ENCODE measurements around the gene RHCE.
"Not testable (repeated sequence)": the region's sequence is repeated elsewhere in the genome, so short reads cannot be mapped to it uniquely, and the experiment has no call there.

RHCE gene

GRCh38 chr1:25432749-25433388 lies 12.2 kb upstream of the RHCE start:
- no peak for DNase-seq (ENCODE audit: low spot score)

GRCh38 chr1:25431955-25432719 lies 11.5 kb upstream of the RHCE start:
- DNase-seq (ENCODE audit: low spot score): no peak

GRCh38 chr1:25430967-25431881 lies 10.6 kb upstream of the RHCE start:
- peak; percentile 72 for DNase-seq (ENCODE audit: low spot score)

GRCh38 chr1:25430073-25430966 lies 9.7 kb upstream of the RHCE start, which contains the start of gene MACO1:
Gene MACO1 (plus strand): TSS chr1:25430897. CDS start chr1:25431099, 202 bp downstream.
- DNase-seq (ENCODE audit: low spot score): peak; percentile 98

GRCh38 chr1:25428475-25429166 lies 8.0 kb upstream of the RHCE start:
- DNase-seq (ENCODE audit: low spot score): no peak

- DNase-seq (ENCODE audit: low spot score): no peak
These were observed 7.1 kb upstream of the RHCE start for GRCh38 chr1:25427696-25428095.

- DNase-seq (ENCODE audit: low spot score): no peak
These were observed 4.8 kb upstream of the RHCE start for GRCh38 chr1:25425098-25426085.

GRCh38 chr1:25423206-25423605 lies 2.6 kb upstream of the RHCE start:
- DNase-seq (ENCODE audit: low spot score): not testable (repeated sequence)

- not testable (repeated sequence) for DNase-seq (ENCODE audit: low spot score)
These were observed 1.3 kb downstream of the RHCE start for GRCh38 chr1:25419339-25419738.

GRCh38 chr1:25417280-25417679 lies 3.3 kb downstream of the RHCE start:
- DNase-seq (ENCODE audit: low spot score): not testable (repeated sequence)

GRCh38 chr1:25414578-25414977 lies 6.0 kb downstream of the RHCE start:
- not testable (repeated sequence) for DNase-seq (ENCODE audit: low spot score)

GRCh38 chr1:25414157-25414556 lies 6.5 kb downstream of the RHCE start:
- DNase-seq (ENCODE audit: low spot score): not testable (repeated sequence)

- DNase-seq (ENCODE audit: low spot score): not testable (repeated sequence)
These were observed 7.6 kb downstream of the RHCE start for GRCh38 chr1:25412872-25413623.

- not testable (repeated sequence) for DNase-seq (ENCODE audit: low spot score)
These were observed 10.8 kb downstream of the RHCE start for GRCh38 chr1:25409641-25410427.

GRCh38 chr1:25405731-25406305 lies 14.8 kb downstream of the RHCE start:
- not testable (repeated sequence) for DNase-seq (ENCODE audit: low spot score)

- DNase-seq (ENCODE audit: low spot score): not testable (repeated sequence)
These were observed 17.4 kb downstream of the RHCE start for GRCh38 chr1:25402947-25403803.
